ENCODE measurements around the gene CAMK1D.
A peak's percentile ranks its signal among the peaks of the same experiment; 100 is the strongest.

DNA sequence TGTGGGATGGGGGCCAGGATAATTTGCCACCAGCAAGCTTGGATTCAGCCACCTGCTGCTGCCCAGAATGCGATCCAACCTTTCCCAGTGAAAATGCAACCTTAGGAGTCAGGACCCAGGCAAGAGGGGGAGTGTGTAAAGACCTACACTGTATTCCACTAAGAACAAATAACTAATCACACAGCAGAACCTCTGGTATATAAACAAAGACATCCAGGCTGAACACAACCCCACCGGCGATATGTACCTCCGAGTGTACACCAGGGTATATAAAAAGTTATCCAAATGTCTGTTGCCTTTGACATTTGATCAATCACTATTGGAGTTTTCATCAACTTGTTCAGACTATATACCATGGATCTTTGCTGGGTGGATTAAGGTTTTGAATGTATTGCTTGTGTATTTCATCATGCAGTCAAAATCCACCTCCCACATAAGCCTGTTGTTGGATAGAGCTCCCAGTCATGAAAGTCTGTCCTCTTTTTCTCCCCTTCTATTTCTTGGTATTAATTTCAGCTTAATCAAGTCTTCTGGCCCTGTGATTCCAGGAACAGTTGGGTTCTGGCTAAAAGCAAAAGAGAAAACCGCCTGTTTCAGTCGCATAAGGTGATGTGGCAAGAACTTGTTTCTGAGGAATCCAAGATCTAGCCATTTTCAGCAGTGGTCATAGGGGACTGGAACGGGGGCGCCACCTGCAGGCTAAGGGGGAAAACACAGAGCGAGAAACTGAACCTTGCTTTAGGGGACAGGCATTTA is 361.4 kb downstream of the CAMK1D start:
- TF ChIP-seq, protein P1, sequence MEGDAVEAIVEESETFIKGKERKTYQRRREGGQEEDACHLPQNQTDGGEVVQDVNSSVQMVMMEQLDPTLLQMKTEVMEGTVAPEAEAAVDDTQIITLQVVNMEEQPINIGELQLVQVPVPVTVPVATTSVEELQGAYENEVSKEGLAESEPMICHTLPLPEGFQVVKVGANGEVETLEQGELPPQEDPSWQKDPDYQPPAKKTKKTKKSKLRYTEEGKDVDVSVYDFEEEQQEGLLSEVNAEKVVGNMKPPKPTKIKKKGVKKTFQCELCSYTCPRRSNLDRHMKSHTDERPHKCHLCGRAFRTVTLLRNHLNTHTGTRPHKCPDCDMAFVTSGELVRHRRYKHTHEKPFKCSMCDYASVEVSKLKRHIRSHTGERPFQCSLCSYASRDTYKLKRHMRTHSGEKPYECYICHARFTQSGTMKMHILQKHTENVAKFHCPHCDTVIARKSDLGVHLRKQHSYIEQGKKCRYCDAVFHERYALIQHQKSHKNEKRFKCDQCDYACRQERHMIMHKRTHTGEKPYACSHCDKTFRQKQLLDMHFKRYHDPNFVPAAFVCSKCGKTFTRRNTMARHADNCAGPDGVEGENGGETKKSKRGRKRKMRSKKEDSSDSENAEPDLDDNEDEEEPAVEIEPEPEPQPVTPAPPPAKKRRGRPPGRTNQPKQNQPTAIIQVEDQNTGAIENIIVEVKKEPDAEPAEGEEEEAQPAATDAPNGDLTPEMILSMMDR (conservative IDR thresholded peaks at IDR 0.05; ENCODE audit: low read depth in 2 of 2) = peak; percentile 95 to 96
- TF ChIP-seq, protein P2, sequence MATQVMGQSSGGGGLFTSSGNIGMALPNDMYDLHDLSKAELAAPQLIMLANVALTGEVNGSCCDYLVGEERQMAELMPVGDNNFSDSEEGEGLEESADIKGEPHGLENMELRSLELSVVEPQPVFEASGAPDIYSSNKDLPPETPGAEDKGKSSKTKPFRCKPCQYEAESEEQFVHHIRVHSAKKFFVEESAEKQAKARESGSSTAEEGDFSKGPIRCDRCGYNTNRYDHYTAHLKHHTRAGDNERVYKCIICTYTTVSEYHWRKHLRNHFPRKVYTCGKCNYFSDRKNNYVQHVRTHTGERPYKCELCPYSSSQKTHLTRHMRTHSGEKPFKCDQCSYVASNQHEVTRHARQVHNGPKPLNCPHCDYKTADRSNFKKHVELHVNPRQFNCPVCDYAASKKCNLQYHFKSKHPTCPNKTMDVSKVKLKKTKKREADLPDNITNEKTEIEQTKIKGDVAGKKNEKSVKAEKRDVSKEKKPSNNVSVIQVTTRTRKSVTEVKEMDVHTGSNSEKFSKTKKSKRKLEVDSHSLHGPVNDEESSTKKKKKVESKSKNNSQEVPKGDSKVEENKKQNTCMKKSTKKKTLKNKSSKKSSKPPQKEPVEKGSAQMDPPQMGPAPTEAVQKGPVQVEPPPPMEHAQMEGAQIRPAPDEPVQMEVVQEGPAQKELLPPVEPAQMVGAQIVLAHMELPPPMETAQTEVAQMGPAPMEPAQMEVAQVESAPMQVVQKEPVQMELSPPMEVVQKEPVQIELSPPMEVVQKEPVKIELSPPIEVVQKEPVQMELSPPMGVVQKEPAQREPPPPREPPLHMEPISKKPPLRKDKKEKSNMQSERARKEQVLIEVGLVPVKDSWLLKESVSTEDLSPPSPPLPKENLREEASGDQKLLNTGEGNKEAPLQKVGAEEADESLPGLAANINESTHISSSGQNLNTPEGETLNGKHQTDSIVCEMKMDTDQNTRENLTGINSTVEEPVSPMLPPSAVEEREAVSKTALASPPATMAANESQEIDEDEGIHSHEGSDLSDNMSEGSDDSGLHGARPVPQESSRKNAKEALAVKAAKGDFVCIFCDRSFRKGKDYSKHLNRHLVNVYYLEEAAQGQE (IDR thresholded peaks at IDR 0.05; ENCODE audit: unreplicated experiment) = no peak
- no peak for TF ChIP-seq EZH2 (IDR thresholded peaks at IDR 0.05; ENCODE audit: low read depth, unreplicated experiment)
- TF ChIP-seq EZH2phosphoT487 (IDR thresholded peaks at IDR 0.05; ENCODE audit: unreplicated experiment) = no peak
- no peak for TF ChIP-seq CREB1 (CRISPR knock-in tag; IDR thresholded peaks at IDR 0.05; ENCODE audit: low read depth)
- no peak for TF ChIP-seq JUNB (IDR thresholded peaks at IDR 0.05; ENCODE audit: unreplicated experiment)
